BLaER1 treated with 17β-estradiol and CSF1 and Interleukin-3, amounts not matched to agents 10 nM and 100 nM (cell line): Measurements from ENCODE around the gene USP3.
"Not testable (repeated sequence)": the region's sequence is repeated elsewhere in the genome, so short reads cannot be mapped to it uniquely, and the experiment has no call there.

Experiments used
- H3K27ac ChIP-seq, 11 experiments: shearing (Covaris generic); formaldehyde crosslinking; 2 replicates each; pipeline ENCODE4 v1.8.1; 2022
- H3K27me3 ChIP-seq, 11 experiments: shearing (Covaris generic); formaldehyde crosslinking; 2 replicates each; pipeline ENCODE4 v1.8.1; 2022
- H3K36me3 ChIP-seq, 11 experiments: shearing (Covaris generic); formaldehyde crosslinking; 2 replicates each; pipeline ENCODE4 v1.8.1; 2022
- H3K4me1 ChIP-seq, 10 experiments: shearing (Covaris generic); formaldehyde crosslinking; 2 replicates each; pipeline ENCODE4 v1.8.1; 2022
- H3K4me2 ChIP-seq, 11 experiments: shearing (Covaris generic); formaldehyde crosslinking; 2 replicates each; pipeline ENCODE4 v1.8.1; 2022
- H3K4me3 ChIP-seq, 10 experiments: shearing (Covaris generic); formaldehyde crosslinking; 2 replicates each; pipeline ENCODE4 v1.8.1; 2022
- H3K9ac ChIP-seq, 11 experiments: shearing (Covaris generic); formaldehyde crosslinking; 2 replicates each; pipeline ENCODE4 v1.8.1; 2022
- H3K9me3 ChIP-seq, 11 experiments: shearing (Covaris generic); formaldehyde crosslinking; replicated peaks in 1 of 11; 2 replicates each; pipeline ENCODE4 v1.8.1; 2022
- H4K20me1 ChIP-seq, 11 experiments: shearing (Covaris generic); formaldehyde crosslinking; 2 replicates each; pipeline ENCODE4 v1.8.1; 2022
- Cebpa-rat ChIP-seq, 11 experiments: shearing (Covaris generic); IDR thresholded peaks; 2 replicates each; pipeline ENCODE4 v1.8.1; 2022

The USP3 gene

GRCh38 chr15:63606308-63606707 lies 101.9 kb downstream of the USP3 start:
- H3K4me2 ChIP-seq = peak overlapping the region; percentile 59 to 79 (median 71)
- peaks cover 0 to 47% (median 0%) of the 10 kb centered on the region in 11 experiments; a peak in 8 of 22 replicates for H4K20me1 ChIP-seq
- peaks cover 23 to 33% (median 26%) of the 10 kb centered on the region in 11 experiments for H3K36me3 ChIP-seq
- H3K27me3 ChIP-seq = no peaks in the 10 kb centered on the region
- H3K4me3 ChIP-seq = no peak overlapping the region
- TF ChIP-seq Cebpa-rat (IDR thresholded peaks at IDR 0.05) = no peak
- H3K27ac ChIP-seq = peak overlapping the region in 9 of 11 experiments; percentile 3 to 68 (median 44); a peak in 14 of 22 replicates
- no peaks in the 10 kb centered on the region for H3K9me3 ChIP-seq
- peaks cover 58 to 66% (median 62%) of the 10 kb centered on the region in 10 experiments for H3K4me1 ChIP-seq
- peak overlapping the region in 10 of 11 experiments; percentile 0 to 59 (median 22); a peak in 10 of 22 replicates for H3K9ac ChIP-seq

GRCh38 chr15:63608989-63609388 lies 104.6 kb downstream of the USP3 start:
- Histone ChIP-seq H4K20me1 (peaks cover 0 to 41% (median 0%) of the 10 kb centered on the region in 11 experiments; a peak in 8 of 22 replicates), H3K27me3 (no peaks in the 10 kb centered on the region), H3K4me3 (no peak overlapping the region), H3K36me3 (peaks cover 45 to 57% (median 50%) of the 10 kb centered on the region in 11 experiments), H3K4me1 (peaks cover 35 to 45% (median 40%) of the 10 kb centered on the region in 10 experiments), H3K9ac (no peak overlapping the region), H3K9me3 (no peaks in the 10 kb centered on the region), H3K27ac (peak overlapping the region in 2 of 11 experiments; percentile 4 to 73; a peak in 4 of 22 replicates), H3K4me2 (no peak overlapping the region)
- TF ChIP-seq Cebpa-rat (IDR thresholded peaks at IDR 0.05) = no peak

- H3K36me3 ChIP-seq = peaks cover 49 to 61% (median 55%) of the 10 kb centered on the region in 11 experiments
- H4K20me1 ChIP-seq = peaks cover 0 to 37% (median 0%) of the 10 kb centered on the region in 11 experiments; a peak in 8 of 22 replicates
- H3K27me3 ChIP-seq = no peaks in the 10 kb centered on the region
- peak overlapping the region in 1 of 11 experiments; percentile 52; a peak in 1 of 22 replicates for H3K4me2 ChIP-seq
- H3K9me3 ChIP-seq = no peaks in the 10 kb centered on the region
- H3K4me3 ChIP-seq = no peak overlapping the region
- H3K27ac ChIP-seq = peak overlapping the region in 2 of 11 experiments; percentile 4 to 73; a peak in 5 of 22 replicates
- peak overlapping the region in 2 of 11 experiments; percentile 58 to 62; a peak in 4 of 22 replicates for H3K9ac ChIP-seq
- peaks cover 35 to 45% (median 40%) of the 10 kb centered on the region in 10 experiments for H3K4me1 ChIP-seq
- no peak for TF ChIP-seq Cebpa-rat (IDR thresholded peaks at IDR 0.05)
These were observed 105.1 kb downstream of the USP3 start for GRCh38 chr15:63609448-63609847.

- Histone ChIP-seq H4K20me1 (peaks cover 0 to 34% (median 0%) of the 10 kb centered on the region in 11 experiments; a peak in 8 of 22 replicates), H3K36me3 (peaks cover 58 to 70% (median 63%) of the 10 kb centered on the region in 11 experiments), H3K9ac (peak overlapping the region; percentile 18 to 62 (median 39); a peak in 20 of 22 replicates), H3K4me2 (peak overlapping the region; percentile 42 to 75 (median 60)), H3K9me3 (no peaks in the 10 kb centered on the region), H3K4me1 (peaks cover 32 to 43% (median 36%) of the 10 kb centered on the region in 10 experiments), H3K27ac (peak overlapping the region; percentile 26 to 73 (median 59)), H3K4me3 (no peak overlapping the region), H3K27me3 (no peaks in the 10 kb centered on the region)
- no peak for TF ChIP-seq Cebpa-rat (IDR thresholded peaks at IDR 0.05)
These were observed 105.9 kb downstream of the USP3 start for GRCh38 chr15:63610209-63610841.

- peaks cover 0 to 26% (median 0%) of the 10 kb centered on the region in 11 experiments; a peak in 7 of 22 replicates for H4K20me1 ChIP-seq
- no peak for TF ChIP-seq Cebpa-rat (IDR thresholded peaks at IDR 0.05)
- H3K9me3 ChIP-seq = no peaks in the 10 kb centered on the region
- H3K4me2 ChIP-seq = peak overlapping the region; percentile 42 to 75 (median 60); a peak in 21 of 22 replicates
- peak overlapping the region; percentile 6 to 73 (median 59); a peak in 17 of 22 replicates for H3K27ac ChIP-seq
- H3K9ac ChIP-seq = peak overlapping the region in 10 of 11 experiments; percentile 18 to 62 (median 38); a peak in 12 of 22 replicates
- H3K4me1 ChIP-seq = peaks cover 23 to 34% (median 28%) of the 10 kb centered on the region in 10 experiments
- no peaks in the 10 kb centered on the region for H3K27me3 ChIP-seq
- H3K36me3 ChIP-seq = peaks cover 66 to 79% (median 72%) of the 10 kb centered on the region in 11 experiments
- no peak overlapping the region for H3K4me3 ChIP-seq
These were observed 106.8 kb downstream of the USP3 start for GRCh38 chr15:63611177-63611576.

- H4K20me1 ChIP-seq = peaks cover 0 to 20% (median 0%) of the 10 kb centered on the region in 11 experiments; a peak in 6 of 22 replicates
- no peak overlapping the region for H3K27ac ChIP-seq
- H3K36me3 ChIP-seq = peaks cover 71 to 85% (median 77%) of the 10 kb centered on the region in 11 experiments
- no peak overlapping the region for H3K4me3 ChIP-seq
- peaks cover 16 to 28% (median 20%) of the 10 kb centered on the region in 10 experiments for H3K4me1 ChIP-seq
- no peaks in the 10 kb centered on the region for H3K27me3 ChIP-seq
- H3K9ac ChIP-seq = no peak overlapping the region
- no peak overlapping the region for H3K4me2 ChIP-seq
- H3K9me3 ChIP-seq = no peaks in the 10 kb centered on the region
- TF ChIP-seq Cebpa-rat (IDR thresholded peaks at IDR 0.05) = no peak
These were observed 107.9 kb downstream of the USP3 start for GRCh38 chr15:63612300-63612699.

GRCh38 chr15:63615935-63616334 lies 111.5 kb downstream of the USP3 start:
- H3K4me2 ChIP-seq = no peak overlapping the region
- no peak overlapping the region for H3K27ac ChIP-seq
- H3K9ac ChIP-seq = no peak overlapping the region
- peaks cover 47 to 60% (median 54%) of the 10 kb centered on the region in 11 experiments for H3K36me3 ChIP-seq
- no peak for TF ChIP-seq Cebpa-rat (IDR thresholded peaks at IDR 0.05)
- H3K4me3 ChIP-seq = no peak overlapping the region
- H3K9me3 ChIP-seq = peaks cover 0 to 3% (median 0%) of the 10 kb centered on the region in 11 experiments; a peak in 1 of 22 replicates
- no peaks in the 10 kb centered on the region for H3K27me3 ChIP-seq
- H3K4me1 ChIP-seq = peaks cover 3 to 10% (median 6%) of the 10 kb centered on the region in 10 experiments
- H4K20me1 ChIP-seq = peaks cover 0 to 6% (median 0%) of the 10 kb centered on the region in 11 experiments; a peak in 3 of 22 replicates

- Histone ChIP-seq H3K9me3 (peaks cover 0 to 10% (median 4%) of the 10 kb centered on the region in 11 experiments; a peak in 11 of 22 replicates), H3K36me3 (peaks cover 48 to 58% (median 53%) of the 10 kb centered on the region in 11 experiments)
- H3K4me1 ChIP-seq, H3K9ac ChIP-seq, H4K20me1 ChIP-seq, H3K4me3 ChIP-seq, H3K4me2 ChIP-seq, H3K27me3 ChIP-seq, H3K27ac ChIP-seq: not testable (repeated sequence)
These were observed 112.8 kb downstream of the USP3 start for GRCh38 chr15:63617147-63617546.

- H3K4me2 ChIP-seq, H3K4me1 ChIP-seq, H3K4me3 ChIP-seq, H3K27ac ChIP-seq, H3K9ac ChIP-seq, H4K20me1 ChIP-seq, H3K27me3 ChIP-seq: not testable (repeated sequence)
- H3K9me3 ChIP-seq = peaks cover 0 to 15% (median 8%) of the 10 kb centered on the region in 11 experiments; a peak in 13 of 22 replicates
- H3K36me3 ChIP-seq = peaks cover 48 to 58% (median 53%) of the 10 kb centered on the region in 11 experiments
These were observed 113.2 kb downstream of the USP3 start for GRCh38 chr15:63617627-63618026.

GRCh38 chr15:63620760-63621159 lies 116.4 kb downstream of the USP3 start:
- H4K20me1 ChIP-seq, H3K27ac ChIP-seq, H3K4me2 ChIP-seq, H3K9ac ChIP-seq, H3K4me3 ChIP-seq, H3K27me3 ChIP-seq: not testable (repeated sequence)
- Histone ChIP-seq H3K9me3 (peaks cover 0 to 15% (median 8%) of the 10 kb centered on the region in 11 experiments; a peak in 13 of 22 replicates), H3K36me3 (peaks cover 50 to 58% (median 55%) of the 10 kb centered on the region in 11 experiments), H3K4me1 (peaks cover 0 to 11% (median 0%) of the 10 kb centered on the region in 10 experiments; a peak in 5 of 20 replicates)
